DMS153 (cell line): ENCODE data around the gene MRAS.
"Not testable (repeated sequence)": the region's sequence is repeated elsewhere in the genome, so short reads cannot be mapped to it uniquely, and the experiment has no call there.

Experiments used
- DNase-seq: peaks from one replicate; lab custom pipeline; 2025; lab: John Stamatoyannopoulos, UW

MRAS gene

DNA sequence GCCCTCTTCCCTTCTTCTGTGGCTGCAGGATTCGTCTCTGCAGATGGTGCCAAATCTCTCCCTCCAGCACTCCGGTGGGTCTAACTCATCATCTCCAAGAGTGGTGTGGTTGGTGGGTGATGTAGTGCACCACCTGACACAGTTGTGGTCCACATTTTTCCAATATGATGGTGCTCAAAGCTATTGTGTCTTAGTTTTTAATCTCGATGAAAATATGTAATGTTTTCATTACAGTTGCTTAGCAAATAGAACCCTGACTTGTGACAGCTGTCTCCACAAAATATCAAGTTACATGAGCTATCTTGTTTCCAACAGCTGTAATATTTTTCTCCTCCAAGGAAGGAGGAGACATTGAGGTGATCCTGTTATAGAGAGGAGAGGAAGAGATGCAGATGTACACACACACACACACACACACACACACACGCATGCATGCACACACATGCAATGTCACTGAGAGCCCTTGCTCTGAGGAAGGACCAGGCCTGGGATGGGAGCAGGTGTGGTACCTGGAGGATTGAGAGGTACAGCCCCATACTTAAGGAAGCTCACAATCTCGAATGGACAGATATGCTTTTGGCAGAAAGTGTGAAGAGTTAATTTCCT lies 70.3 kb downstream of the MRAS start:
- DNase-seq: no peak

DNA sequence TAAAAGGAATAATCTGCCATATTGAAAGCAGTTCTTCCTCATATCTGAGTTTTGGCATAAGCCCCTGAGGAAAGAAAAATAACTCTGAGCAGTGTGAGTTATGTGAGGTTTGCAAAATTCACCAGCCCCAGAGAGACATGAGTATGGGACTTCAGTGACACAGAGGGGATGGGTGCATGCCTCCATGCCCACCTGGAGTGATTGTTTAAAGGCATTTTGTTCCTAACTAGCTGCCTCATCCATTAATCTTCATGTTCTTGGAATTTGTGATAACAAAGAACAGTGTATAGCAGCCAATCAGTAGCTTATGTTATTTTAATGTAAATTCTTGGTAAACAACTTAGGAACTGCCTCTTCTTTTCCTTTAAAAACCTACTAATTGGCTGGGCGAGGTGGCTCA lies 74.9 kb downstream of the MRAS start:
- DNase-seq: no peak

DNA sequence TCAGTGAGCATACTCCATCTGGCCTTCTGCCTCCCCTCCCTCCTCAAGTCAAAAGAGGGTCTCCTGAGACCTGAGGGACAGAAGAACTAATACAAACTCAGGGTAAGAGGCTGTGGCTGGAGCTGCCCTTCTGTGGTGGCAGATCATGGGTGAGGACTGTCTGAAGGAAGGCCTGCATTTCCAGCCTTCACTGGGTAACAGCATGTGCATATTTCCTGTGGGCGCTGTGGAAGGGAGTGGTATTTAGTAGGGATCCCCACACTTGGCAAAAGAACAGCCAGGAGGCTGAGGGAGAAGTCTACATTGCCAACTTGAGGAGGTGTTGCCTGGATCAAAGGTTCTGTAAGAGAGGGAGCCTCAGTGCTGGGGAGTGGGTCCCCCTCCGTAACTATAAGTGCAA lies 75.9 kb downstream of the MRAS start:
- no peak for DNase-seq

DNA sequence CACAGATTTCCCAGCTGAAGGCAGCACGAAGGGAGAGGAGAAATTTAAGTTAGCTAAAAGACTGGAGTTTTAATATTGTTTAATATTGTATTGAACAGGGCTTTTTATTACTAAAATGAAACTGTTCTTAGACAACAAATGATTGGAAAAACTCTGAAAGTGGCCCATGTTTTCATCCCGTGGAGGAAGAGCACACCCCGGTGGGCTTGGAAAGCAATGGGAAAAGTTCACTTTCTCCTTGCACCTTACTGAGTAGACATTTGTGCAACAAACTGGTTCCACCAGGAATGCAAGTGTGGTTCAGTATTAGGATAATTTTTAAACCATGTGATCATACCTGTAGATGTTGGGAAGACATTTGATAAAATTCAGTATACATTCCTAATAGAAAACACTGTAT lies 77.8 kb downstream of the MRAS start:
- DNase-seq: no peak

DNA sequence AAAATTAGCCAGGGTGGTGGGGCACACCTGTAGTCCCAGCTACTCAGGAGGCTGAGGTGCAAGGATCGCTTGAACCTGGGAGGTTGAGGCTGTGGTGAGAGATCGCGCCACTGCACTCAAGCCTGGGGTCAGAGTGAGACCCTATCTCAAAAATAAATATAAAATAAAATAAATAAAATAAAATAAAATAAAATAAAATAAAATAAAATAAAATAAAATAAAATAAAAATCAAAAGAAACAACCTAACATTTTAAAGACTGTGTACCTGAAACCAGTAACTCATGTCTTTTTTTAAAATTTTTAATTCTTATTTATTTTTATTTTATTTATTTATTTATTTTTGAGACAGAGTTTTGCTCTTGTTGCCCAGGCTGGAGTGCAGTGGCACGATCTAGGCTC lies 78.4 kb downstream of the MRAS start:
- not testable (repeated sequence) for DNase-seq

DNA sequence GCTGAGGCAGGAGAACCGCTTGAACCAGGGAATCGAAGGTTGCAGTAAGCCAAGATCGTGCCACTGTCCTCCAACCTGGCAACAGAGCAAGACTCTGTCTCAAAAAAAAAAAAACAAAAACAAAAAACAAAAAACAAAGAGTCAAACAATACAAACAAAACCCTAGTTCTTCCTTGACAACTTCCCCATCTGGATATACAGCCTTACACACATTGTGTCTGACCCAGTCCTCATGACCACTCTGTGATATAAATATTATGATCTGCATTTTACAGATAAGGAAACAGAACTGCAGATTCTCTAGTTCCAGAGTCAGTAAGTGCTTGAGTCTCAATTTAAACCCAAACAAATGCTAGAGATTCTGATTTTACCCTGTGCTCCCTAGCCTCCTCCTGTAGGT lies 81.3 kb downstream of the MRAS start:
- no peak for DNase-seq

DNA sequence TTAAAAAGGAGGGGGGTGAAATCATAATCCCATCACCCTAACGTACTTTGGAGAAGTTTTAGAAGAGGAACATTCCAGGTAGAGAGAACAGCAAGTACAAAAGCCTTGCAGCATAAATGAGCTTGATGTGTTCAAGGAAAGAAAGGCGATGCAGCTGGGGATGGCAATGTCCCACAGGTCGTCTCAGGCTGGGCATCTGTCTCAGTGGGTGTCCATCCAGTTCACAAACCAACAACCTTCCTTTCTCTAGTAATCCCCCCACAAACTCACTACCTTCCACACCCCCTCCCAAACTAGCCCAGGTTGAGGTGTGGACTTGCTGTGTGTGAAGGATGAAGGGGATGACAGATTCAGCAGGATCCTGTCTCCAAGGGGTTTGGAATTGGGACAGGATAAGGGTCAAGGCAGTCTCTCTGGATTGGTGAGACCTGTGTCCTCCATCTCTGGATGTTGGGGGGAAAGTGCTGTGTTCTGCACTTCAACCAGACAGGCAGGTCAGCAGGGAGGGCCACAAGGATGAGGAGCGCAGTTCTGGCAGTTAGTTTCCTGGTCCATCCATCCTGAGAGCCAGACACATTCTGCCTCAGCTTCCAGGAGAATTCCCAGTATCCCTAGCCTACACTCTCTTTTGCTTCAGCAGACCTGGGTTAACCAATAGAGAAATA lies 84.3 kb downstream of the MRAS start:
- DNase-seq: no peak

DNA sequence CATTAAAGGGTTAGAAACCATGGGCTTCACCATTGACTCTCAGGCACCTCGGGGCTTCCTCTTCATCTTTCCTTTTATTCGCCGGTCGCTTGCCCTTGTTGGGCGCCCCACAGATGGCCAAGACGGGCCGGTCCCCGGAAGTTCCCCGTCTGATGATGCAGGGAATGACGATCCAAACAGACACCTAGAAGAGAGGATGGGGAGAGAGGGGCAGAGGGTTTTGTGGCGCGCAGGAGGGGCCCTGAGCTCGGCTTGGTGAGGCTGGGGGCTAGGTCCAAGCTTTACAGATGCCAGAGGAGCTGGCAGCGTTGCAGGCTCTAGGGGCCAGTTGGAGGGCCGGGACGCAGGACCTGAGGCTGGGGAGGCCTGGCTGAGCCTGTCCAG lies 85.5 kb downstream of the MRAS start:
- DNase-seq: no peak

DNA sequence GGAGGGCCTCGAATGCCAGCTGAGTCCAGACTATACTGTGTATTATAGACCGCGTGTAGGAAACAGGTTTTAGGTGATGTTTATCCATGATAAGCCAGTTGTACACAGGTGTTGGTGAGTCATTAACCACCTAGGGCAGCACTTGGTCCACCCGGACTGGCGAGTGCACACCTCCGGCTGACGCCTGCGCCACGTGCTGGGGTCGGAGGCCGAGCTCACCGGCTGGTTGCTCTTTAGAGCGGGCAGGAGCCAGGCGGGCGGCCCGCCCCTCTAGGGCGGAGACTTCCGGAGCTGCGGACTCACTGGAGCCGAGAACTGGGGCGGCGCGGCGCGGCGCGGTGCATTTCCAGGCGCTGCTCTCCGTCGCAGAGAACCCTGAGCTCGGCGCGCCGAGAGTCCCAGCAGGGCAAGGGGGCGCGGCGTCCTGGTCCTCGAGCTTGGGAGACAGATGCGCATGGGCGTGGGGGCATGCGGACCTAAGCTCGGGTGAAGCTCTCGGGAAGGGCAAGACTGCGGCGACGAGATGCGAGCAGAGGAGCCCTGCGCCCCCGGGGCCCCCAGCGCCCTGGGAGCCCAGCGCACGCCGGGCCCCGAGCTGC lies 86.0 kb downstream of the MRAS start, which contains the start of gene ESYT3:
TSS of gene ESYT3 (plus strand) at position 341 of the 599 bp plus-strand sequence. CDS start at position 524, 183 bp downstream.
- DNase-seq: peak; percentile 73

DNA sequence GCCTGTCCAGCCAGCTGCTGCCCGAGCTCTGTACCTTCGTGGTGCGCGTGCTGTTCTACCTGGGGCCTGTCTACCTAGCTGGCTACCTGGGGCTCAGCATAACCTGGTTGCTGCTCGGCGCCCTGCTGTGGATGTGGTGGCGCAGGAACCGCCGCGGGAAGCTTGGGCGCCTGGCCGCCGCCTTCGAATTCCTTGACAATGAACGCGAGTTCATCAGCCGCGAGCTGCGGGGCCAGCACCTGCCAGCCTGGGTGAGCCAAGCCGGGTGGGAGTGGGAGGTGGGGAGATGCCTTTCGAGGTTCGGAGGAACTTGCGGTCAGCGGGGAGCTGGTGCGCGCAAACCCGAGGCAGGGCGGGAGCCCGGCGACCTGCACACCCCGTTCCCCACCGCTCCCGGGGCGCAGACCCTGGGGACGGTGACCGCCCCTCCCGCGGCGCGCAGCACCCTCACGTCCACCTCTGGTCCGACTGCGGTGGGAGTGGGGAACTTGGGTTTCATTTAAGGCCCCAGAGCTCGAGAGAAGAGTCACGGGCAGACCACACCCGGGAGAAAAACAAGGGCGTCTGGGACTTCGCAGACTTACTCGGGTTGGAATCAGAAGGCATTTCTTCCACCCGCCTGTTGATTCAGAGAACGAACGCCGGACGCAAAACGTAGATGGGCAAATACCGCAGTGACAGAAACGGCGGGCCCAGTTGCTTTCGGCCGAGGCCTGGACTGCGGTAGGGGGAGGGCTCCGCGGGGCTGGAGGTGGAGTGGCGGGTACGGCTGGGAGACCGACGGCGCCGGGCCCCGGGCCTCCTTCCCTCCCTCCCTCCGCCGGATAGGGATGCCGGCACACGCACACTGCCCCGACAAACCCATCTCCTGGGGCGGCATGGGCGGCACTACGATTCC lies 86.7 kb downstream of the MRAS start:
- no peak for DNase-seq

DNA sequence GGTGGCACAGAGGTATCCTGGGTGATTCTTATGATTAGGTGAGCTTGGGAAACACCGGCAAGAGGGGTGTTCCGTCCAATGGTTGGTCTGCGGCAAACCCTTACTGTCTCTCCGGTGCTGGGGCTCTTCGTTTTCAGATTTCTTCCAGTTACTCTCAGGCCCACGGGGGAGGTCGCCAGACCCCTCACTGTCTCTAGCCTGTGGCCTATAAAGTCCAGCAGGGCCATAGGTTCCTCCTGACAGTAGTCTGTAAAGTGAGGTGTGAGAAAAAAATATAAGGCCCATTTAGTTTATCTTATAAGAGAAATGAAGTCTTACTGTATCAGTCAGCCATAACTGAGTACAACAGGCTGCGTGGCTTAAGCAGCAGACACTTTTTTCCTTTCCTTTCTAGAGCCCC lies 87.5 kb downstream of the MRAS start:
- no peak for DNase-seq

DNA sequence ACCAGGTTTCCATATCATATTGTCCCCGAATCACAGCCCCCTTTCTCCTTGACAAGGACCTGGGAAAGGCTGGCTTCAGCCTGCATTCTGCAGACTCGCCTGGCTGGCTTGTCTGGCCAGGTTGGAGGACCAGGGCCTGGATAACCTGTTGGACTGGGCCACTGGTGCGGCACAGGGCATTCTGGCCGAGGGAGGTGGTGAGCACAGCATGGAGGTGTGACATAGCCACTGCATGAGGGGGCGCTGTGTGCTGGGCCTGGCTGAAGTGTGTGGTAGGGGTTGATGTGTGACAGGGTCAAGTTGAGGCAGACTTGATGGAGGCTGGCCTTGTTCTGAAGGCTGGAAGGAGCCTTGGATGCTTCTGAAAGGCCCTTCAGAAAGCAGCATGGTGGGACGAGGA lies 88.9 kb downstream of the MRAS start:
- DNase-seq: no peak

DNA sequence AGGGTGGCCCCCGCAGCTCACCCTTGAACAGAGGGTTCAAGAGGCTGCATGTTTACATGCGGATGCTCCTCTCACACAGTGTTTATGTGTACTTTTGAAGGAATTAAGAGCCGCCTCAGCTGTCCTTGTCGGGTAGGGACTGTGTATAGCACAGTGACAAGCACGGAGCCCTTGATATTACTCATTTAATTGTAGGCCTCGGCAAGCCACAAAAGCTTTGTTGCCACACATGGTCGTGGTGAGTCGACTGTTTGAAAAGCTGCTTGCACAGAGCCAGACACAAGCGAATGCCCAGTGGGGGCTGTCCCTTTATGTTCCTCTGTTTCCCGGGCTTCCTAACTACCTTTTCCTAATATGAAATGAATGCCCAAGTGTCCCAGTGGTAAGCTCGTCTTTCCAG lies 90.5 kb downstream of the MRAS start:
- DNase-seq: no peak

DNA sequence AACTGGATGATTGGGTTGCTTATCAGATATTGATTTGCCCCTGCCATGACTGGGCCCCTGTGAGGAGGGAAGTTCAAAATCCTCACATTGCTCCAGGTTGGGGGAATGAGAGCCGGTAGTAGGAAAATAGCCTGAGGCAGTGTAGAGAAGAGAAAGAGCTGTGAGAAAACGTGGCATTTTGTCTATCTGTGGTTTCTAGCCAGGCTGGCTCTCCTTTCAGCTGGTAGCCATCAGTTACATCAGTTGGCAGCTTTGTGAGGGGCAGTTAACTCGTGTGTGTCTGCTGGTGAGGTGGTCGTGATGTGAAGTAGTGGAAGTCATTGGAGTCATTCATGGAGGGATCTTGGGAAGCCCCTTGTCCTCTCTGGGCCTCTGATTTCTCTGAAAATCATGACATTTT lies 91.3 kb downstream of the MRAS start:
- DNase-seq: no peak

DNA sequence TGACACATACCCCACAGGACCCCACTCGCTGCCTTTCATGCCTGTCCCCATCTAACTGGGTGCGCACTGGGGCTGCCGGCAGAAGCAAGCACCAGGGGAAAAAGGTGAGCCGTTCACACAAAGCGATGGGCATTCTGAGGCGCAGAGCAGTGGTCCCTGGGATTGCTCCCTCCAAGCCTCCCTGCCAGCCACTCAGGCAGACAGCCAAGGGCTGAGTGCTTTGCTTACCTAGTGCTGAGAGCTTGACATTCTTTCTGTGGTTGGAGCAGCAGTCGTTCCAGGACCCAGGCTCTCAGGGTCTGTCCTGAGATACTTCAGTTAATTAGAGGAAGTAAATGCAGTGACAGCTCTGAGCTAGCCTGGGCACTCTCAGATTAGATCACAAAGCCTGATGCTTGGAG lies 91.7 kb downstream of the MRAS start:
- no peak for DNase-seq

DNA sequence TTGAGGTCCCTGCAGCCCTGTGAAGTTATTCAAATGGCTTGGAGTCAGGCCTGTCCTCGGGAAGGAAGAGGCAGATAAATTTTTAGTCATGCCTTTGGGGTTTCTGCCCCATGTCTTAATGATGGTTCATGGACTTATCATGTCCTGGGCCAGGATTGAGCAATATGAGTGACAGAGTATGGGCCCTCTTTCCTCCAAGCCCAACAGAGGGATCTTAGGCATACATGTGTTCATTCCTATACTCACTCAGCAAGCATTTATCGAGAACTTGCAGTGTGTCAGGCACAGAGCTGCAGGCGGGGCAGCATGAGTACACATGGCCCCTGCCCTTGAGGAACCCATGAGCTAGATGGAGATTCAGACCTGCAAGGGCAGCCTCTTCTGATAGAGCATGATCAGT lies 92.2 kb downstream of the MRAS start:
- no peak for DNase-seq

DNA sequence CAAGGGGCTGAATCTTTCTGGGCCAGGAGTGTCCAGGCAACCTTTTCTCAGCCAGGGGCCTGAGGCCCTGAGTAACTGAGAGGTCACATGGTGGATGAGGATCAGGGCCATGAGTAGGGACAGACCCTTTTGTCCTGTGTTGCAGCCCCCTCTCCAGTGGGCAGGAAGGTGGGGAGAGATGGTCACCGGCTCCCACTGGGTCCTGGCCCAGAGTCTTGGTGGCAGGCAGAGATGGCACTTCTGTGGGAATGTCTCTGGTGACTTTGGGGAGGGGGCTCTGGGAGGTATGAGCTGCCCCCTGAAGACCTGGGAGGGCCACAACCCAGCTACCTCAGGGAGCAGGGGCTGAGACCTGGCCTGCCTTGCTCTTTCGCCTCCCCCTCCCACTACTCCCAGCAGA lies 92.9 kb downstream of the MRAS start:
- no peak for DNase-seq

DNA sequence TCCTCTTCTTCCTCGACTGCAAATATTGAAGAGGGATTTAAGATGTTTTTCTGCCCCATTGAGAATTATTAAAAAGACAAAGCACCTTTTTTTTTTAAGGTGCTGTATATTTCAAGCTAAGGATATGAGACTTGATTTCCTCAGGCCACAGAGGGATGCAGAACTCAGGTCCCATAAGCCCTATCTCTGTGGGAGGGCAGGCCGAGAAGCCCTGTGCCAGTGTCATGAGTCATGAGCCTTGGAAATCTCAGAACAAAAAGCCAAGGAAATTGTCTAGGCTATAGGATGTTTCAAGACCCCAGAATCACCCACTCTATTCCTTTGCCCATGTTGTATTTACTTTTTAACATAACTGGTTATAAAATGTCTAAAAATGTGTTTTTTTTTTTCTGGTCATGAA lies 93.4 kb downstream of the MRAS start:
- DNase-seq: no peak

DNA sequence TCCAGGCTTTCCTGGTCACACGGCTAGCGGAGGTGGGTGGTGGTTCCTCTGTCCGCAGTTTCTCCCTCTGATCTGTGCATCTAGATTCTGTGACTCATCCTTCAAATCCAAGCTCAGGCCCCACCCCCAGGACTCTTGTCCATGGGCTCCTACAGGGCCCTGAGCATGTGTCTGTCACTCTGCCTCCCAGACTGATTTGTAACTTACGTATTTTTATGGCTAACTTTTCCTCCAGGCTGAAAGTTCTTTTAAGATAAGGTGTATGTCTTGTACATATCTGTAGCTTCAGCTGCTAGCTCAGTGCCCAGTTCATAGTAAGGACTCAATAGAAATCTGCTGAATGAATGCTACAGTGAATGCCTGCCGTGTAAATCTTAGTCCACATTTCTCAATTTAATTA lies 94.1 kb downstream of the MRAS start:
- DNase-seq: no peak

DNA sequence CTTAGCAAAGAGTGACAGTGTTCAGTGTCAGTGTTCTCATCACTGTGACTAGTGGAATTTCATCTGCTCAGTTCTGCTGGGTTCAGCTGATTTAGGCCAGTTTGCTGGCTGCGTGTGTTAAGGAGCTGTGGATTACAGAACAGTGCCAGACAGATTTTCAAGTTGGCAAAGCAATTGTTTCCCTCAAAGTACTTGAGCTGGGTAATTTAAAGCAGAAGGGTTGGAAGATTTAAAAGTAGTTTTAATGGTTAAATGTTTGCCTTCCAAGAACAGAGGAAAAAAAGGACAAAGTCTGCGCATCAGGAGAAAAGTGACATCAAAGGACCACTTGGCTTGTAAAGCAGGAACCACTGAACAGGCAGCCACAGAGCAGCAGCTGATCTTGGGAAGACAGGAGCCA lies 94.7 kb downstream of the MRAS start:
- DNase-seq: no peak

DNA sequence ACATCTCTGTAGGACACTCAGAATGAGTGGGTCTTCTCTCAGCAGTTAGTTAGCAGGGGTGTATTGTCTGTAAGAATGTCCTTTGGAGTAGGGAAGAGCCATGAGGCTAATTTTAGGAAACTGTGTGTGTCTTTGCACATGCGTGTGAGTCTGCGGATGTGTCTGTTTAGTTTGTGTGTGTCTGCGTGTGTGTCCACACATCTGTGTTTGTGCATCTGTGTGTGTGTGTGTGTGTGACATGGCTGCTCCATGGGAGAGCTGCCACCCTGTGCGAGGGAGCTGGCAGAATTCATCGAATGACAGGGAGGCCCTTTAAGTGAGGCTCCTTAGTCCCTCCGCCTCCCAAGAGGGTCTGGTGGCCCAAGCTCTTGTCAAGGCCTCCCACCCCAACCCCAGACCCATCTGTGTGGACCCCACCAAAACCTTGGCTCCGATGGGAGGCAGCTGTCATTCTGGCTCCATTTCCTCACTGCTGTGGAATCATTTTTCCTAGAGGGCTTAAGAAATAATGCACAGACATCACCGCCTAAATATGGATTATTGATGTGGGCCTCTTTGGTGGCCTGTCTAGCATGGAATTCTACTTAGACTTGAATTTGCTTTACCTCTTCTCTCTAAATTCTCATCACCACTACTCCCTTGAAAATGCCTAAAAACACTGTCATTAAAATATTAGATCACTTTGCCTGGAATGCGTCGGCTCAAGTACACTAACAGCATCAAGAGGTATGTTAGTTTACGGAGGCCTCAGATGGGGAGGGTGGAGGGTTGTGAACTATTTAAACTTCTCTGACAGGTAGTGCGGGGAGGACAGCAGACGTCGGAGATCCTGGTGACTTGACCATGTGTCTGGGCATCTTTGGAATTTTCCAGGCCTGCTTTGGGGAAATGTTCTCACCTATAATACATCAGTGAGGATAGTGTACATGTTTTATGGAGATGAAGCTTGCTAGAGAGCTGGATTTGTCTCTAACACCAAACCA lies 95.4 kb downstream of the MRAS start:
- no peak for DNase-seq

DNA sequence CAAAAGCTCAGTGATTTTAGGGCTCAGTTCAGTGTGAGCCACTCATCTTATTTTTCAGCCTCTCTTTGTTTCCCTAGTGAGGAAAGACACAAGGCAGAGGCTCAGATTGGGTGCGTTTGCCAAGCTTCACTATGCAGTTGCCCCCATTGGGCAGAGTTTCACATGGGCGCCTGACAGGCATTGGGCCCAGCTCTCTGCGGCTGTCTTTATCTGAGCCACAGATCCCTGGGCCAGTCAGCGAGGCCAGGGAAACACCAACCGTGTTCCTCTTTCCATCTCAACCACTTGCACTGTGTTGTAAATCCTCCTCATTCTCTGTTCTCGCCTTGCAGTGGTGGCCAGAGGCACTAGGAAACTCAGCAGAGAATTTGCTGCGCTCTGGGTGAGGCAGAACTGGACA lies 96.9 kb downstream of the MRAS start:
- no peak for DNase-seq
